AG04449 (cell line): Measurements from ENCODE around the gene GPATCH8.

ENCODE experiments used
- CTCF ChIA-PET: fragments of 350-600 bp; formaldehyde crosslinking; extraction: SDS; loops from one replicate; lab custom pipeline; 2021; ENCODE audit warnings: antibody characterized with exemption; lab: Yijun Ruan, JAX
- POLR2A ChIA-PET: fragments of 400-600, 350-600 bp; formaldehyde crosslinking; extraction: SDS; loops from one replicate; lab custom pipeline; 2020; ENCODE audit warnings: antibody characterized with exemption, inconsistent platforms; lab: Yijun Ruan, JAX
- DNase-seq: peaks from one replicate; pipeline ENCODE4 v3.0.0-alpha.2; 2010; ENCODE audit warnings: low read depth, low spot score
- H3K4me3 ChIP-seq: 2 replicates; pipeline ENCODE4 v1.5.1; 2011; ENCODE audit warnings: low read depth, mild to moderate bottlenecking, control low read depth, low read length
- TF ChIP-seq, protein P1 (sequence below): IDR thresholded peaks from one replicate; pipeline ENCODE4 v1.5.1; 2011; ENCODE audit warnings: mild to moderate bottlenecking, moderate library complexity, low read length, control low read depth, inconsistent platforms; ENCODE audit not compliant: insufficient read depth; ENCODE audit errors: missing control alignments

The GPATCH8 gene

DNA sequence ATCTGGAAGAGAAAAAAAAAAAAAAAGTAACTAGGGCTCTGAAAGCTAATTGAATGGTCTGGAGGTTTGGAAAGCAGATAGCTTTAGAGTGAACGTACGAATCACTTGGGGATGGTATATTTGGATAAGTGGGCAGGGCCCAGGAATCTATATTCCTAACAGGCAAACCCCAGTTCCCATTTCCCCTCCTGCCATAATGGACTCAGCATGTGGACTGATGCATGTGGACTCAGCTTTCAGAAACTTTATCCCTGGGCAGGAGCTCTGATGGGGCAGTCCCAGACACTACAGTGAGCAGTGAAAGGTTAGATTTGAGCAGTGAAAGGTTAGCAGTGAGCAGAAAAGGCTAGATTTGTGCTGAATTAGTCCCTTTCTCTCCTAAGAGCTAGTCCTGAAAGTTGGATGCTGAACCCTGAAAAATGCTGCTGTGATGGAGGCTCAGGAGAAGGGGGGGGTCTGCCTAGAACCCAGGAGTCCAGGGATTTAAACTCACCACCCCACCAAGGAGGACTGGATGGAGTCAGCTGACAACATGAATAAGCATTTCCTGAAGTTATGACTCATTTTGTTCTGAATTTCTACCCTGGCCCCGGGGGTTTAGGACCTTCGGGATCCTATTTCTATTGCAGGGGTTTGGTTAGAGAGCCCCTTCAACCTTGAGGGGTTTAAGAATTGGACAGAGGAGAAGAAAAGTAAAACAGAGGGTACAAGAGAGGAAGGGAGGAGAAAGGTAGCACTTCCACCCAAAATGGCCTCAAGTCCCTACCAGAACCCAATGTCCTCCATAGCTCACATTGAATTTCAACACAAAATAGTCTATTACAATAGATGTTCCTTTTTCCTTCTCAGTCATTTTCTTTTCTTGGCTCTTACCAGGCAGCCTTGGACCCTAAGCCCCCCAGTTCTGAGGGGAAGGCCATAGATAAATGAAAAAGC, 43.7 kb upstream of the GPATCH8 start:
- no peak overlapping the region for H3K4me3 ChIP-seq
- no peak for DNase-seq

DNA sequence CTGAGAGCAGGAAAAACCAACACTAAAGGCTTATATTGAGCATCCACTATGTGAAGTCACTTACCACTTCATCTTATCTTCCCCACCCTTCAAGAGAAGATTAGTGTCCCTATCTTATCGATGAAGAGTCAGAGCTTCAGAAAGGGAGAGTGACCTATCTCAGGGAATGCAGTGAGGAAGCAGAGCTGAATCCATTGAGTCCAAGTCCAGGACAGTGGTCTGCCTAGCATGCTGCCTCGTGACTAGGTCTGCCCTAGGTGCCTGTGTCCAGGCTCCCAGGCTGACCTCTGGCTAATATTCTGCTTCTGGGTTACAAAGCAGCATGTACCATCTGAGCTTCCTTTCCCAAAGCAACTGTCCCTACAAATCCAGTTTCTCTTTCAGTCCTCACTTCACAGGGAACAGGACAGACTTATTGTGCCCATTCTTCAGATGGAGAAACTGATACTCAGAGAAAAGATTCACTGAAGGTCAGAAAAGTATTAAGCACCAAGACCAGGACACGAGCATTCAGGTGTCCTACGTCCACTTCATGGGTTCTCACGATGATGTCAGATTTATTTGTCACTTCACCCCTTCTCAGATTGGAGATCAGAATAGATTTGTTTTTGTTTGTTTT, 40.8 kb upstream of the GPATCH8 start:
- H3K4me3 ChIP-seq: peak overlapping the region; percentile 0; the same call in 1 of the 2 replicates
- CTCF ChIA-PET: interaction anchor here (0.7 to 4.7 kb wide), 6 partner anchors 8 to 93 kb away, joined by 3 to 60 read pairs (median 6); partner anchors contain the start of gene FZD2
- TF ChIP-seq, protein P1, sequence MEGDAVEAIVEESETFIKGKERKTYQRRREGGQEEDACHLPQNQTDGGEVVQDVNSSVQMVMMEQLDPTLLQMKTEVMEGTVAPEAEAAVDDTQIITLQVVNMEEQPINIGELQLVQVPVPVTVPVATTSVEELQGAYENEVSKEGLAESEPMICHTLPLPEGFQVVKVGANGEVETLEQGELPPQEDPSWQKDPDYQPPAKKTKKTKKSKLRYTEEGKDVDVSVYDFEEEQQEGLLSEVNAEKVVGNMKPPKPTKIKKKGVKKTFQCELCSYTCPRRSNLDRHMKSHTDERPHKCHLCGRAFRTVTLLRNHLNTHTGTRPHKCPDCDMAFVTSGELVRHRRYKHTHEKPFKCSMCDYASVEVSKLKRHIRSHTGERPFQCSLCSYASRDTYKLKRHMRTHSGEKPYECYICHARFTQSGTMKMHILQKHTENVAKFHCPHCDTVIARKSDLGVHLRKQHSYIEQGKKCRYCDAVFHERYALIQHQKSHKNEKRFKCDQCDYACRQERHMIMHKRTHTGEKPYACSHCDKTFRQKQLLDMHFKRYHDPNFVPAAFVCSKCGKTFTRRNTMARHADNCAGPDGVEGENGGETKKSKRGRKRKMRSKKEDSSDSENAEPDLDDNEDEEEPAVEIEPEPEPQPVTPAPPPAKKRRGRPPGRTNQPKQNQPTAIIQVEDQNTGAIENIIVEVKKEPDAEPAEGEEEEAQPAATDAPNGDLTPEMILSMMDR: no peak

More for the DNA sequence above, 43.7 kb upstream of the GPATCH8 start:
- ChIA-PET POLR2A (interaction anchor here (0.7 to 3.7 kb wide), 4 partner anchors 9 to 42 kb away, joined by 3 to 32 read pairs (median 4); partner anchors contain the start of gene FZD2), CTCF (interaction anchor here (1.0 to 3.7 kb wide), 8 partner anchors 8 to 214 kb away, joined by 3 to 34 read pairs (median 6); partner anchors contain the start of gene FZD2)
- TF ChIP-seq, protein P1: no peak

DNA sequence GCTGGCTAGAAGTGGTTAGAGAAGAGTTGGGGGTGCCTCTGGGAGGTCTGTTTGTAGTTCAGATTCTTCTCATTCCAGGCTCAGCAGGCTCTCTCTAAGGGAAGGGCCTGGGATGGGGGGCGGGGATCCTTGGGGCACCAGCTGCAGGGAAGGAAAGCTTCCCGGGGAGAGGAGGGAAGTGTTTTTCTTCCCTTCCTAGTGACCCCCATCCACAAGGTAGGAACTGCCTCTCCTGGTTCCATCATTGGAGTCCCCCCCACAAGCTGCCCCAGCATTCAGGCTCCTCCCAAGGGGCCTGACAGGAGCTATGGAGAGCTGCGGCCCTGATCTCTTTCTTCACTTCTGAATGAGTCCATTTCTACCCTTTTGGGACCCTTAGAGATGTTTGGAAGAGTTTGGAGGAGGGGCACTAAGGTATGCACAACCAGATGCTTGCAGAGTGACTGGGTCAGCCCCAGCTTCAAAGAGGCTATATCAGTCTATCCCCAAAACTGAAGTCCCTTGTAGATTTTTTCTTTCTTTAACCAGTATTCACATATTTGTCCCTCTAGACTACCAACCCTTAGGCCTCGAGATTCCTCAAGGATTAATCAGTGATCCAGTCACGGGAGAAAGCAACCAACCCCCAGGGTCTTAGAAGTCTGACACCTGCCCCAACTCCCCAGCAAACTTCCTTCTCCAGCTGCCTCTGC, 40.2 kb upstream of the GPATCH8 start:
- POLR2A ChIA-PET: interaction anchor here (0.6 to 2.0 kb wide), 7 partner anchors 10 to 66 kb away, joined by 3 to 39 read pairs (median 7); partner anchors contain the start of gene FZD2
- TF ChIP-seq, protein P1: no peak
- peak overlapping the region; percentile 35 for H3K4me3 ChIP-seq
- CTCF ChIA-PET: interaction anchor here (1.0 to 4.7 kb wide), 5 partner anchors 10 to 94 kb away, joined by 3 to 60 read pairs (median 7); partner anchors contain the start of gene FZD2
- peak; percentile 86 for DNase-seq

More for the DNA sequence above, 40.8 kb upstream of the GPATCH8 start:
- POLR2A ChIA-PET: interaction anchor here (1.1 to 2.0 kb wide), 5 partner anchors 10 to 17 kb away, joined by 4 to 39 read pairs (median 9); partner anchors contain the start of gene FZD2
- no peak for DNase-seq

DNA sequence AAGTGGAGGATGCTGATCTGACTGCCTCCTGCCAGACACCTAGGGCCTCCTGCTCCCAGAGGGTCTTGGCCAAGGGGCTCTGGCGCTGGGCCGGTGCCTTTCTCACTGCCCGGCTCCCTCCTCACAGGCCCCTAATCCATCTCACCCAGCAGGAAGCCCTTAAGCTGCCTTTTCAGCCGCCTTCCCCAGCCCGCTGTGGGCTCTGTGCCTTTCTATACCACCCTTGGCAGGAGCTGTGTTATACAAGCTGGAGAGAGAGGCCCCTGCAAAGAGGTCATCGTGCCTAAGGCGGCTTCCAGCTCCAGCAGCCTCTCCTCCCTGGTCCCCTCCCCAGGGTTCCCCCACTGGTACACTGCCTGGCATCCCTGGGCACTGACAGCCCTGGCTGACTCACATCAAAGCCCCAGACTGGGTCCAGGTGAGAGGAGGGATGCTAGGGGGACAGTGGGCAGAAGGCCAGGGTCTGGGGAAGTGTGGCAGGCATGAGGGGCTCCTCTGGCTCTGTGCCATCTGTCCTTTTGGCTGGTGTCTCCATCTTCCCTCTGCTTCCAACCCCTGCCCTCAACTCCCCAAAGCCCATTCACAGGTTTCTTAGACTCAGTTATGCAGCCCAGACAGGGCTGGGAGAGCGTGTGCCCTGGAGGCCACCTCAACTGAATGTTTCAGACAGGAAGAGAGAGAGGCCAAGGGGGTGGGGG, 38.8 kb upstream of the GPATCH8 start:
- no peak for DNase-seq
- no peak overlapping the region for H3K4me3 ChIP-seq
- CTCF ChIA-PET: interaction anchor here (0.9 to 4.7 kb wide), 3 partner anchors 8 to 16 kb away, joined by 3 to 60 read pairs (median 4); no protein-coding TSS in a partner anchor
- TF ChIP-seq, protein P1: no peak
- POLR2A ChIA-PET: interaction anchor here (1.2 to 2.0 kb wide), 2 partner anchors 8 to 15 kb away, joined by 7 to 12 read pairs; partner anchors contain the start of gene FZD2

DNA sequence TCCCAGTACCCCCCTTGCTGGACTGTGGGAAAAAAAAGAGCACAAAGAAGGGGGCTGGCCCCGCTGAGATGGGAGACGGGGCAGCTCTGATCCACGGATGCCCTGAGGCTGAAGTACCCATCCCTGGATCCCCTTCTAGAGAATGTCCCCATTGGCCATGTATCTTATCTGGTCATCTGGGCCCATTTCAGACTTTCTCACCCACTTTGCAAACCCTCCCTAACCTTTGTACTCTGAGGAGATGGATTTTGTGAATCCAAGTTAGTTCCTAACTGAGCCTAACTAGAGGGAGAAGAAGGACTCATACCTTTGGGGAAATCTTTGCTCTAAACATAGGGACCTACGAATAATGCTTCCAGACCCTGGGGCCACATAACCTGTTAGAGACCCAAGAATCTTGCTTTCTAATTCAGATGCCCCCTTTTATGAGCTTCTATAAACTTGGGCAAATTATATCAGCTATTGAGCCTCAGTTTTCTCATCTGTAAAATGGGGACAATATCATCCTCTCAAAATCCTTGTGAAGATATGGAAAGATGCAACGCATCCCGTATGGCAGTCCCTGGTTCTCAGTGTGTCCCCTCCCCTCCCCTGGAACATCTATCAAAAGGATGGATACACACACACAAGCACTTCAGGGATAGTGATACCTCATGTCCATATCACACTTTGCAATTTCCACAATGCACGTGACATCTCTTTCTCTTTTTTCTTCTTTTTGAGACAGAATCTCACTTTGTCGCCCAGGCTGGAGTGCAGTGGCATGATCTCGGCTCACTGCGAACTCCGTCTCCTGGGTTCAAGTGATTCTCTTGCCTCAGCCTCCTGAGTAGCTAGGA, 37.3 kb upstream of the GPATCH8 start:
- TF ChIP-seq, protein P1: no peak
- ChIA-PET POLR2A (no interaction called here), CTCF (interaction anchor here (0.5 to 4.7 kb wide), 6 partner anchors 7 to 700 kb away, joined by 3 to 60 read pairs (median 4); no protein-coding TSS in a partner anchor)
- DNase-seq: no peak
- H3K4me3 ChIP-seq: no peak overlapping the region
